ENCODE results near the gene HDDC3.
"Not testable (repeated sequence)": the region's sequence is repeated elsewhere in the genome, so short reads cannot be mapped to it uniquely, and the experiment has no call there.

Gene HDDC3

GRCh38 chr15:90929246-90930019 lies 2.9 kb downstream of the HDDC3 start:
- no peak for DNase-seq

- DNase-seq: not testable (repeated sequence)
These were observed 4.2 kb downstream of the HDDC3 start for GRCh38 chr15:90928106-90928505.

- not testable (repeated sequence) for DNase-seq
These were observed 5.6 kb downstream of the HDDC3 start for GRCh38 chr15:90926766-90927165.

GRCh38 chr15:90924375-90924774 lies 8.0 kb downstream of the HDDC3 start:
- no peak for DNase-seq

- DNase-seq: peak; percentile 27
These were observed 9.5 kb downstream of the HDDC3 start for GRCh38 chr15:90922712-90923322.

GRCh38 chr15:90921887-90922286 lies 10.5 kb downstream of the HDDC3 start:
- no peak for DNase-seq

GRCh38 chr15:90918835-90919234 lies 13.5 kb downstream of the HDDC3 start:
- no peak for DNase-seq

GRCh38 chr15:90918034-90918788 lies 14.1 kb downstream of the HDDC3 start:
- no peak for DNase-seq

- DNase-seq: no peak
These were observed 14.8 kb downstream of the HDDC3 start for GRCh38 chr15:90917569-90917968.

- DNase-seq: no peak
These were observed 15.9 kb downstream of the HDDC3 start for GRCh38 chr15:90916461-90916860.

- DNase-seq: no peak
These were observed 16.4 kb downstream of the HDDC3 start for GRCh38 chr15:90915808-90916440.

GRCh38 chr15:90915216-90915807 lies 17.0 kb downstream of the HDDC3 start:
- DNase-seq: no peak

- no peak for DNase-seq
These were observed 17.9 kb downstream of the HDDC3 start for GRCh38 chr15:90914305-90915080.

- DNase-seq: no peak
These were observed 18.9 kb downstream of the HDDC3 start for GRCh38 chr15:90913398-90913944.

- no peak for DNase-seq
These were observed 19.6 kb downstream of the HDDC3 start for GRCh38 chr15:90912770-90913075.

GRCh38 chr15:90911906-90912769 lies 20.2 kb downstream of the HDDC3 start:
- no peak for DNase-seq

- no peak for DNase-seq
These were observed 21.1 kb downstream of the HDDC3 start for GRCh38 chr15:90911302-90911623.

GRCh38 chr15:90910441-90911301 lies 21.7 kb downstream of the HDDC3 start:
- DNase-seq: no peak

GRCh38 chr15:90909976-90910375 lies 22.4 kb downstream of the HDDC3 start:
- no peak for DNase-seq

- DNase-seq: not testable (repeated sequence)
These were observed 22.9 kb downstream of the HDDC3 start for GRCh38 chr15:90909449-90909848.
